Gastroesophageal sphincter (tissue), 3 donors: ENCODE data around the gene RBL2.

Experiments used
- EP300 ChIP-seq: sonication (generic); formaldehyde crosslinking; IDR thresholded peaks from one replicate; pipeline ENCODE4 v1.6.1; 2017; ENCODE audit warnings: antibody characterized with exemption, mild to moderate bottlenecking
- POLR2A ChIP-seq, 2 donors: fragments of 450-650 bp; IDR thresholded peaks; one replicate each; pipeline ENCODE4 v1.6.1; 2017; ENCODE audit warnings: antibody characterized with exemption in 2 of 2, mild to moderate bottlenecking in 2 of 2, moderate library complexity in 1 of 2
- POLR2AphosphoS5 ChIP-seq: sonication (generic); formaldehyde crosslinking; IDR thresholded peaks from one replicate; pipeline ENCODE4 v1.6.1; 2017; ENCODE audit warnings: antibody characterized with exemption
- TF ChIP-seq, protein P1 (sequence below), 4 experiments: fragments of 200-600 bp in 2 of 4; fragments of 450-650 bp in 2 of 4; sonication (generic) in 1 of 4; IDR thresholded peaks; one replicate each; pipeline ENCODE4 v1.5.1; 2017 to 2019; ENCODE audit warnings: antibody characterized with exemption in 4 of 4, mild to moderate bottlenecking in 2 of 4, moderate library complexity in 2 of 4

- TF ChIP-seq, protein P1, sequence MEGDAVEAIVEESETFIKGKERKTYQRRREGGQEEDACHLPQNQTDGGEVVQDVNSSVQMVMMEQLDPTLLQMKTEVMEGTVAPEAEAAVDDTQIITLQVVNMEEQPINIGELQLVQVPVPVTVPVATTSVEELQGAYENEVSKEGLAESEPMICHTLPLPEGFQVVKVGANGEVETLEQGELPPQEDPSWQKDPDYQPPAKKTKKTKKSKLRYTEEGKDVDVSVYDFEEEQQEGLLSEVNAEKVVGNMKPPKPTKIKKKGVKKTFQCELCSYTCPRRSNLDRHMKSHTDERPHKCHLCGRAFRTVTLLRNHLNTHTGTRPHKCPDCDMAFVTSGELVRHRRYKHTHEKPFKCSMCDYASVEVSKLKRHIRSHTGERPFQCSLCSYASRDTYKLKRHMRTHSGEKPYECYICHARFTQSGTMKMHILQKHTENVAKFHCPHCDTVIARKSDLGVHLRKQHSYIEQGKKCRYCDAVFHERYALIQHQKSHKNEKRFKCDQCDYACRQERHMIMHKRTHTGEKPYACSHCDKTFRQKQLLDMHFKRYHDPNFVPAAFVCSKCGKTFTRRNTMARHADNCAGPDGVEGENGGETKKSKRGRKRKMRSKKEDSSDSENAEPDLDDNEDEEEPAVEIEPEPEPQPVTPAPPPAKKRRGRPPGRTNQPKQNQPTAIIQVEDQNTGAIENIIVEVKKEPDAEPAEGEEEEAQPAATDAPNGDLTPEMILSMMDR (IDR thresholded peaks at IDR 0.05): no peak
- TF ChIP-seq POLR2AphosphoS5: no peak
- no peak for TF ChIP-seq EP300
- TF ChIP-seq POLR2A (IDR thresholded peaks at IDR 0.05): no peak
Measured at GRCh38 chr16:53511084-53511402, 76.8 kb downstream of the RBL2 start.
